Thoracic aorta (tissue), 2 donors: ENCODE data around the gene CDC42BPB. TPM values are rescaled to one million over a fixed set of nuclear protein-coding genes. Genes with fewer than 3 reads are reported as not detected.

ENCODE experiments used
- ATAC-seq: fragments of 150-250 bp; one replicate; pipeline ENCODE4 v1.8.0; 2017; ENCODE audit warnings: low read depth; ENCODE audit not compliant: insufficient number of reproducible peaks, low FRiP score
- DNase-seq: peaks from one replicate; pipeline ENCODE4 v3.0.0-alpha.2; 2020; ENCODE audit warnings: low spot score
- H3K27ac ChIP-seq, 2 donors: fragments of 200-600 bp; sonication (generic); 1 replicate in 1 of 2; 2 replicates in 1 of 2; pipeline ENCODE4 v1.5.1; 2016; ENCODE audit warnings: mild to moderate bottlenecking in 2 of 2, moderate library complexity in 2 of 2
- H3K27me3 ChIP-seq: fragments of 200-600 bp; sonication (generic); replicated peaks from 2 replicates; pipeline ENCODE4 v1.6.0; 2016; ENCODE audit warnings: mild to moderate bottlenecking; ENCODE audit not compliant: insufficient read depth
- H3K36me3 ChIP-seq: fragments of 200-600 bp; sonication (generic); one replicate; pipeline ENCODE4 v1.5.1; 2016
- H3K4me1 ChIP-seq, 2 donors: fragments of 200-600 bp; sonication (generic); 1 replicate in 1 of 2; 2 replicates in 1 of 2; pipeline versions ENCODE4 v1.5.1 to v1.6.0; 2016; ENCODE audit warnings: low read depth in 2 of 2, mild to moderate bottlenecking in 1 of 2; ENCODE audit not compliant: control insufficient read depth in 1 of 2
- H3K4me3 ChIP-seq: fragments of 200-600 bp; sonication (generic); 2 replicates; pipeline ENCODE4 v1.5.1; 2016; ENCODE audit warnings: mild to moderate bottlenecking
- H3K9me3 ChIP-seq: fragments of 200-600 bp; sonication (generic); 2 replicates; pipeline ENCODE4 v1.5.1; 2016
- CTCF ChIP-seq: fragments of 200-600 bp; sonication (generic); IDR thresholded peaks from one replicate; pipeline ENCODE4 v1.5.1; 2019; ENCODE audit warnings: antibody characterized with exemption
- total RNA-seq, 2 donors: library from RNA; depleted of rRNA; stranded (reverse); fragments of >200 nt; gene quantifications; one replicate each; pipeline versions ENCODE4 v1.1.0 to v1.2.3, GENCODE V29; 2016

Gene CDC42BPB
- total RNA-seq, 2 donors from 2014 or later = 121 to 133 TPM

DNA sequence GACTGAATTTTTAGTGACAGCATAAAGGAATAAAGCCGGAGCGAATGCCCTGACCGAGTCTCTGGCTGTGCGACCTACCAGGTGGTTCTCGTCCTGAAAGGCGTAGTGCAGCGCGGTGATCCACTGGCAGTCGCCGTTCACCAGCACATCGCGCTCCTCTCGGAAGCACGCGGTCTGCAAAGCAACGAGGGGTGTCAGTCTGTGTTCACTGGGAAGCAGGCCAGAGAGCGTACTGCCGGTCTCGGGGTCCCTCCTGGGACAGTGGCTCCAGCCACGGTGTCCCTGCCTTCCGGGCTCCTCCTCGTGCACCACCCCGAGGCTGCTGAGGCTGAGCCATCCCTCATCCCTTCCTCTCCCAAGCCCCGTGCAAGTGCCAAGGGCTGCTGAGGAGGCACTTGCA is 53.5 kb downstream of the CDC42BPB start:
- H3K9me3 ChIP-seq = no peaks in the 10 kb centered on the region
- H3K4me1 ChIP-seq = peaks cover 0 to 3% of the 10 kb centered on the region in 2 donors
- peaks cover 27% of the 10 kb centered on the region for H3K36me3 ChIP-seq
- no peak overlapping the region for H3K27ac ChIP-seq
- no peaks in the 10 kb centered on the region for H3K27me3 ChIP-seq
- TF ChIP-seq CTCF = no peak
- ATAC-seq = no peak
- DNase-seq = no peak
- H3K4me3 ChIP-seq = no peak overlapping the region

GRCh38 chr14:103003351-103003615 is 54.1 kb downstream of the CDC42BPB start:
- no peak overlapping the region for H3K4me3 ChIP-seq
- TF ChIP-seq CTCF = no peak
- no peak for DNase-seq
- H3K27ac ChIP-seq = no peak overlapping the region
- H3K27me3 ChIP-seq = no peaks in the 10 kb centered on the region
- H3K9me3 ChIP-seq = no peaks in the 10 kb centered on the region
- no peaks in the 10 kb centered on the region for H3K4me1 ChIP-seq
- ATAC-seq = no peak
- H3K36me3 ChIP-seq = peaks cover 31% of the 10 kb centered on the region

DNA sequence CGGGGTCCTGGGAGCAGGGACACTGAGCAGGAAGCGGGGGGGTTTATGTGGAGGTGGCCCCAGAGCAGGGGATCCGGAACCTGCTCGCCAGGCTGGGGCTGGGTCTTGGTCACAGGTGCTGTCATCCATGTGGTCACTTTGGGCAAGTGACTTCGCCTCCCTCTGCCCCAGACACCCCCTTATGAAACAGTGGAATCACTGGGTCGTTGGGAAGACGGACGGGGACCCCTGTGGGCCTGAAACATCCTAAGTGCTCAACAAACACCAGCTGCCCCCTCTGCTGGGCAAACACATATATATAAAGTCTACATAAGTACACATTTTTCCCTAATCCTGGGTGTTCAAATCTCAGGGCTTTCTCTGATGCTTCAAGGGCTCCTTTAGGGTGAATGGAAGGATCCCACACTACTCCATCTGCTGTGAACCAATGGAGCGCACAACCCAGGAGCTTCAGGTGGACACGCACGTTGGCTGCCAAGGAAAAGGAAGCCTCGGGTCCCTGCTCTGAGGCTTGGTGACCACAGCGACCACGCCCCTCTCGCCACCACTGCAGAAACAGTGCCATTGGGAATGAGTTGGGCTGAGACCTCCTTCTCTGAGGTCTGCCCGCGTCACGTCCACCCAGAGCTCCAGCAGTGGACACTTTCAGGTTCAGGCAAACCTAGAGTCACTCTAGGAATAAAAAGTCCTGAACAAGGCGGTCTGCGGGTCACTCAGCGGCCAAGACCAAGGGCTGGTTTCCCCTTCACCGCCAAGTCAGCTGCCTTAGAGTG is 54.6 kb downstream of the CDC42BPB start:
- H3K27me3 ChIP-seq = no peaks in the 10 kb centered on the region

GRCh38 chr14:103001651-103002396 is 55.5 kb downstream of the CDC42BPB start:
- Histone ChIP-seq H3K4me3 (no peak overlapping the region), H3K4me1 (peaks cover 0 to 4% of the 10 kb centered on the region in 2 donors), H3K27ac (no peak overlapping the region), H3K36me3 (peaks cover 31% of the 10 kb centered on the region), H3K27me3 (no peaks in the 10 kb centered on the region), H3K9me3 (no peaks in the 10 kb centered on the region)
- no peak for TF ChIP-seq CTCF
- DNase-seq (no peak), ATAC-seq (no peak)

More for the DNA sequence above, 54.6 kb downstream of the CDC42BPB start:
- DNase-seq (no peak), ATAC-seq (no peak)
- Histone ChIP-seq H3K36me3 (peaks cover 31% of the 10 kb centered on the region), H3K4me3 (no peak overlapping the region), H3K4me1 (no peaks in the 10 kb centered on the region), H3K9me3 (no peaks in the 10 kb centered on the region), H3K27ac (no peak overlapping the region)
- no peak for TF ChIP-seq CTCF

DNA sequence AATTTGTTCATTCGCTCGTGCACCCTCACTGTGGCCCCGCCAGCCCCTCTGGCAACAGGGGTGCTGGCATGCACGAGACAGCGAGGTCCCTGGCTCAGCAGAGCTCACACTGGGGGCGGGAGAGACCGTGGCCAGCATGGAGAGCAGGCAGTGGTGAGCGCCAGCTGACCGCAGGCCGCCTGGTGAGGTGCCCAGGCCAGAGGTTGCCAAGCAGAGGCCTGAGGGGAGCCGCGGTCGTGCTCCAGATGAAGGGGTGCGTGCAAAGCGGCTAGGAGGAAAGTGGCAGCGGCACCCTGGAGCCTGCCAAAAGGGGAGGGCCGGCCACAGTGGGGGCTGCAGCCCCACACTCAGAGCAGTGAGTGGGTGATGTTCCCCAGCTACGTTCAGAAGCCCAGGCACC is 56.1 kb downstream of the CDC42BPB start:
- H3K4me3 ChIP-seq = no peak overlapping the region
- no peaks in the 10 kb centered on the region for H3K27me3 ChIP-seq
- TF ChIP-seq CTCF = no peak
- ATAC-seq (no peak), DNase-seq (no peak)
- H3K27ac ChIP-seq = no peak overlapping the region
- peaks cover 0 to 4% of the 10 kb centered on the region in 2 donors for H3K4me1 ChIP-seq
- H3K36me3 ChIP-seq = peaks cover 31% of the 10 kb centered on the region
- no peaks in the 10 kb centered on the region for H3K9me3 ChIP-seq
